Transverse colon (tissue), 3 donors: ENCODE measurements around the gene SNRPA.

Experiments used
- EP300 ChIP-seq: sonication (generic); formaldehyde crosslinking; IDR thresholded peaks from one replicate; pipeline ENCODE4 v1.6.1; 2017; ENCODE audit warnings: antibody characterized with exemption, low read depth
- TF ChIP-seq, protein P1 (sequence below), 5 experiments: fragments of 200-600 bp in 3 of 5; fragments of 450-650 bp in 2 of 5; sonication (generic) in 3 of 5; IDR thresholded peaks; 1 replicate in 2 of 5; 2 replicates in 3 of 5; pipeline ENCODE4 v1.5.1; 2016 to 2017; ENCODE audit warnings: antibody characterized with exemption in 5 of 5, inconsistent platforms in 3 of 5, mild to moderate bottlenecking in 2 of 5, moderate library complexity in 1 of 5

DNA sequence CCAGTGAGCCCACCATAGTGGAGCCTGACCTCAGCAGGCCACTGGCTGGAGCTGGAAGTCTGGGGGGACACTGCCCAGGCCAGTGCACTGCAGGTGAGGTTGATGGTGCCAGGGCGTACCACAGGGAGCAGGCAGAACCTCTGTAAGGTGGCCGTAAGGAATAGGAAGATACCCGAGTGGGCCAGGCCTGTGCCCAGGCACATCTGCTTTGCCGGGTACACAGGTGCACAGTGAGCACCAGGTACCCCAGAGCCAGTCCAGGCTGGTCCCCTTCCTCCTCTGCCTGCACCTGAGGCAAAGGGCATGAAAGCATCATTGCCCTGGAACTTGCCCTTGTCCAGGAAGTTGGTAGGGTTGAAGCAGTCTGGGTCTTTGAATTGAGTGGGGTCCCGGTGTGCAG lies 57.5 kb downstream of the SNRPA start:
- no peak for TF ChIP-seq EP300
- TF ChIP-seq, protein P1, sequence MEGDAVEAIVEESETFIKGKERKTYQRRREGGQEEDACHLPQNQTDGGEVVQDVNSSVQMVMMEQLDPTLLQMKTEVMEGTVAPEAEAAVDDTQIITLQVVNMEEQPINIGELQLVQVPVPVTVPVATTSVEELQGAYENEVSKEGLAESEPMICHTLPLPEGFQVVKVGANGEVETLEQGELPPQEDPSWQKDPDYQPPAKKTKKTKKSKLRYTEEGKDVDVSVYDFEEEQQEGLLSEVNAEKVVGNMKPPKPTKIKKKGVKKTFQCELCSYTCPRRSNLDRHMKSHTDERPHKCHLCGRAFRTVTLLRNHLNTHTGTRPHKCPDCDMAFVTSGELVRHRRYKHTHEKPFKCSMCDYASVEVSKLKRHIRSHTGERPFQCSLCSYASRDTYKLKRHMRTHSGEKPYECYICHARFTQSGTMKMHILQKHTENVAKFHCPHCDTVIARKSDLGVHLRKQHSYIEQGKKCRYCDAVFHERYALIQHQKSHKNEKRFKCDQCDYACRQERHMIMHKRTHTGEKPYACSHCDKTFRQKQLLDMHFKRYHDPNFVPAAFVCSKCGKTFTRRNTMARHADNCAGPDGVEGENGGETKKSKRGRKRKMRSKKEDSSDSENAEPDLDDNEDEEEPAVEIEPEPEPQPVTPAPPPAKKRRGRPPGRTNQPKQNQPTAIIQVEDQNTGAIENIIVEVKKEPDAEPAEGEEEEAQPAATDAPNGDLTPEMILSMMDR (IDR thresholded peaks at IDR 0.05), result no peak
